ENCODE results near the gene DLL1. TPM values are rescaled to one million over a fixed set of nuclear protein-coding genes. Genes with fewer than 3 reads are reported as not detected.

The DLL1 gene
- total RNA-seq, 3 donors from 2014 or later, result 3.8 to 26.9 (median 12.3) TPM

- H3K27ac ChIP-seq, result no peak overlapping the region
- DNase-seq (ENCODE audit: low spot score in 2 of 2), result no peak
- TF ChIP-seq POLR2A (IDR thresholded peaks at IDR 0.05) (no peak), POLR2AphosphoS5 (IDR thresholded peaks at IDR 0.05) (no peak), CTCF (IDR thresholded peaks at IDR 0.05) (no peak)
- H3K36me3 ChIP-seq, result no peaks in the 10 kb centered on the region
- intact Hi-C loops (cut with DNase I; ENCODE audit: low total_unique reads), result no loop called here
- H3K9me3 ChIP-seq, result no peaks in the 10 kb centered on the region
- no peaks in the 10 kb centered on the region for H3K27me3 ChIP-seq
- no peak overlapping the region for H3K4me3 ChIP-seq
- no peaks in the 10 kb centered on the region for H3K4me1 ChIP-seq
Observed at GRCh38 chr6:170248111-170248805, 42.6 kb downstream of the DLL1 start.

- Histone ChIP-seq H3K4me3 (peak overlapping the region in 2 of 3 donors; percentile 21 to 41), H3K27me3 (no peaks in the 10 kb centered on the region), H3K9me3 (no peaks in the 10 kb centered on the region), H3K27ac (no peak overlapping the region), H3K36me3 (no peaks in the 10 kb centered on the region), H3K4me1 (no peaks in the 10 kb centered on the region)
- DNase-seq (ENCODE audit: low spot score in 2 of 2), result peak in 1 of 2 donors; percentile 45
- peak in 1 of 3 donors; percentile 21 for TF ChIP-seq POLR2AphosphoS5 (IDR thresholded peaks at IDR 0.05)
- TF ChIP-seq POLR2A (IDR thresholded peaks at IDR 0.05), result no peak
- TF ChIP-seq CTCF (IDR thresholded peaks at IDR 0.05), result peak in 1 of 3 donors; percentile 16
- intact Hi-C loops (cut with DNase I; ENCODE audit: low total_unique reads), result no loop called here
Observed at GRCh38 chr6:170247178-170247701, 43.6 kb downstream of the DLL1 start.

GRCh38 chr6:170245475-170245992 lies 45.3 kb downstream of the DLL1 start:
- no peak for TF ChIP-seq CTCF (IDR thresholded peaks at IDR 0.05)
- no peak for TF ChIP-seq POLR2A (IDR thresholded peaks at IDR 0.05)
- no peak for TF ChIP-seq POLR2AphosphoS5 (IDR thresholded peaks at IDR 0.05)
- Histone ChIP-seq H3K4me1 (no peaks in the 10 kb centered on the region), H3K27me3 (no peaks in the 10 kb centered on the region), H3K9me3 (no peaks in the 10 kb centered on the region), H3K27ac (no peak overlapping the region), H3K4me3 (no peak overlapping the region), H3K36me3 (no peaks in the 10 kb centered on the region)
- DNase-seq (ENCODE audit: low spot score in 2 of 2), result no peak
- intact Hi-C loops (cut with DNase I; ENCODE audit: low total_unique reads), result no loop called here

- no peak overlapping the region for H3K27ac ChIP-seq
- no peaks in the 10 kb centered on the region for H3K9me3 ChIP-seq
- no peaks in the 10 kb centered on the region for H3K36me3 ChIP-seq
- DNase-seq (ENCODE audit: low spot score in 2 of 2), result no peak
- no peak overlapping the region for H3K4me3 ChIP-seq
- no peaks in the 10 kb centered on the region for H3K27me3 ChIP-seq
- intact Hi-C loops (cut with DNase I; ENCODE audit: low total_unique reads), result no loop called here
- TF ChIP-seq POLR2A (IDR thresholded peaks at IDR 0.05), result no peak
- no peak for TF ChIP-seq CTCF (IDR thresholded peaks at IDR 0.05)
- no peak for TF ChIP-seq POLR2AphosphoS5 (IDR thresholded peaks at IDR 0.05)
- H3K4me1 ChIP-seq, result no peaks in the 10 kb centered on the region
Observed at GRCh38 chr6:170244721-170245474, 46.0 kb downstream of the DLL1 start.

All from breast epithelium (tissue), 4 donors.